Glutamatergic neuron (in vitro differentiated cells): ENCODE results near the gene RHBDD3. TPM values are rescaled to one million over a fixed set of nuclear protein-coding genes. Genes with fewer than 3 reads are reported as not detected.
A peak's percentile ranks its signal among the peaks of the same experiment; 100 is the strongest.
"Not testable (repeated sequence)": the region's sequence is repeated elsewhere in the genome, so short reads cannot be mapped to it uniquely, and the experiment has no call there.

Experiments
- DNase-seq: peaks from one replicate; pipeline ENCODE4 v3.0.0; 2022
- H3K27ac Mint-ChIP-seq: one replicate; pipeline ENCODE4 v1.8.0; 2020; ENCODE audit warnings: mild to moderate bottlenecking, mixed read lengths, inconsistent platforms; ENCODE audit not compliant: unreplicated experiment
- H3K27me3 Mint-ChIP-seq: one replicate; pipeline ENCODE4 v1.8.0; 2020; ENCODE audit warnings: mild to moderate bottlenecking, moderate library complexity, mixed read lengths, inconsistent platforms; ENCODE audit not compliant: unreplicated experiment
- H3K36me3 Mint-ChIP-seq: one replicate; pipeline ENCODE4 v1.8.0; 2020; ENCODE audit warnings: mild to moderate bottlenecking, mixed read lengths, inconsistent platforms; ENCODE audit not compliant: unreplicated experiment
- H3K4me1 Mint-ChIP-seq: one replicate; pipeline ENCODE4 v1.8.0; 2020; ENCODE audit warnings: mild to moderate bottlenecking, low read depth, mixed read lengths, inconsistent platforms; ENCODE audit not compliant: unreplicated experiment
- H3K4me3 Mint-ChIP-seq: one replicate; pipeline ENCODE4 v1.8.0; 2020; ENCODE audit warnings: mild to moderate bottlenecking, mixed read lengths, inconsistent platforms; ENCODE audit not compliant: unreplicated experiment
- H3K9me3 Mint-ChIP-seq: one replicate; pipeline ENCODE4 v1.8.0; 2020; ENCODE audit warnings: mild to moderate bottlenecking, moderate library complexity, mixed read lengths, inconsistent platforms; ENCODE audit not compliant: unreplicated experiment
- CTCF ChIP-seq: fragments of 200-600 bp; sonication (generic); IDR thresholded peaks from one replicate; pipeline ENCODE4 v1.5.0; 2021; ENCODE audit not compliant: partially characterized antibody, unreplicated experiment
- total RNA-seq: library from RNA; stranded (reverse); fragmentation: NEBNext Ultra II Directional; extraction: Animal tissue kit (Norgen Biotek cat#: 25700); gene quantifications from one replicate; pipeline ENCODE4 v1.2.1, GENCODE V29; 2021; ENCODE audit not compliant: unreplicated experiment

The RHBDD3 gene
- total RNA-seq, 1 donor from 2014 or later: 50.4 TPM

- peak; percentile 84 for DNase-seq
- Mint-ChIP-seq H3K4me1 (no peaks in the 10 kb centered on the region), H3K9me3 (peaks cover 6% of the 10 kb centered on the region), H3K27ac (no peak overlapping the region), H3K27me3 (no peaks in the 10 kb centered on the region), H3K36me3 (peaks cover 5% of the 10 kb centered on the region), H3K4me3 (no peak overlapping the region)
- TF ChIP-seq CTCF: peak; percentile 98
Observed at GRCh38 chr22:29245626-29246385, 22.0 kb downstream of the RHBDD3 start.

GRCh38 chr22:29244785-29245625 is 22.8 kb downstream of the RHBDD3 start:
- DNase-seq: peak; percentile 1
- TF ChIP-seq CTCF: no peak
- peaks cover 6% of the 10 kb centered on the region for H3K9me3 Mint-ChIP-seq
- H3K4me3 Mint-ChIP-seq: no peak overlapping the region
- peaks cover 5% of the 10 kb centered on the region for H3K36me3 Mint-ChIP-seq
- H3K27ac Mint-ChIP-seq: no peak overlapping the region
- no peaks in the 10 kb centered on the region for H3K27me3 Mint-ChIP-seq
- H3K4me1 Mint-ChIP-seq: no peaks in the 10 kb centered on the region

- Mint-ChIP-seq H3K9me3 (peaks cover 6% of the 10 kb centered on the region), H3K27me3 (no peaks in the 10 kb centered on the region), H3K36me3 (peaks cover 11% of the 10 kb centered on the region), H3K27ac (no peak overlapping the region), H3K4me1 (no peaks in the 10 kb centered on the region), H3K4me3 (no peak overlapping the region)
- no peak for TF ChIP-seq CTCF
- no peak for DNase-seq
Observed at GRCh38 chr22:29243874-29244446, 23.8 kb downstream of the RHBDD3 start.

GRCh38 chr22:29240481-29240880 is 27.3 kb downstream of the RHBDD3 start:
- peaks cover 13% of the 10 kb centered on the region for H3K36me3 Mint-ChIP-seq
- peak; percentile 2 for DNase-seq
- not testable (repeated sequence) for H3K27me3 Mint-ChIP-seq, H3K27ac Mint-ChIP-seq, H3K4me3 Mint-ChIP-seq, H3K9me3 Mint-ChIP-seq, H3K4me1 Mint-ChIP-seq

GRCh38 chr22:29233277-29233877 is 34.4 kb downstream of the RHBDD3 start:
- TF ChIP-seq CTCF: no peak
- Mint-ChIP-seq H3K9me3 (peaks cover 2% of the 10 kb centered on the region), H3K4me3 (no peak overlapping the region), H3K27me3 (peaks cover 6% of the 10 kb centered on the region), H3K27ac (no peak overlapping the region), H3K36me3 (peaks cover 5% of the 10 kb centered on the region), H3K4me1 (no peaks in the 10 kb centered on the region)
- DNase-seq: peak; percentile 1
